GM12874 (cell line): ENCODE results near the gene KIF1B.

Source experiments
- CTCF ChIP-seq: IDR thresholded peaks from 2 replicates; pipeline ENCODE4 v1.5.1; 2011; ENCODE audit warnings: low read depth, mild to moderate bottlenecking, control low read depth, low read length, moderate library complexity; ENCODE audit not compliant: insufficient read depth

Gene KIF1B

GRCh38 chr1:10186331-10187025 lies 23.9 kb upstream of the KIF1B start:
- no peak for TF ChIP-seq CTCF

GRCh38 chr1:10187026-10187334 lies 23.4 kb upstream of the KIF1B start:
- TF ChIP-seq CTCF: no peak

- no peak for TF ChIP-seq CTCF
Observed at GRCh38 chr1:10188133-10188650, 22.2 kb upstream of the KIF1B start.

- no peak for TF ChIP-seq CTCF
Observed at GRCh38 chr1:10189659-10190058, 20.7 kb upstream of the KIF1B start.

- TF ChIP-seq CTCF: no peak
Observed at GRCh38 chr1:10192263-10192662, 18.1 kb upstream of the KIF1B start.

GRCh38 chr1:10193288-10193687 lies 17.1 kb upstream of the KIF1B start:
- TF ChIP-seq CTCF: no peak

- no peak for TF ChIP-seq CTCF
Observed at GRCh38 chr1:10195570-10195969, 14.8 kb upstream of the KIF1B start.
